K562 (cell line): Measurements from ENCODE around the gene APOBEC3A. TPM values are rescaled to one million over a fixed set of nuclear protein-coding genes. Genes with fewer than 3 reads are reported as not detected.
A peak's percentile ranks its signal among the peaks of the same experiment; 100 is the strongest.
"Not testable (repeated sequence)": the region's sequence is repeated elsewhere in the genome, so short reads cannot be mapped to it uniquely, and the experiment has no call there.

Source experiments
- ATAC-seq: fragments of 200-7000 bp; cut with Tn5 transposase; 3 replicates; pipeline ENCODE4 v1.9.1; 2020; ENCODE audit warnings: moderate library complexity
- BruUV-seq: library from RNA; stranded (reverse); fragments of 400-500 nt; replicated peaks from 2 replicates; lab custom pipeline; 2021; lab: Mats Ljungman, UMichigan
- CTCF ChIA-PET: fragments of 300-600 bp; formaldehyde crosslinking; extraction: SDS; loops from one replicate; lab custom pipeline; 2021; ENCODE audit warnings: low intra/inter-chr PET ratio; lab: Yijun Ruan, JAX
- POLR2A ChIA-PET: fragments of 300-600, 350-650 bp; sonication (Branson Sonifier 250); formaldehyde crosslinking; extraction: SDS; loops from one replicate; lab custom pipeline; 2021; ENCODE audit warnings: antibody characterized with exemption, inconsistent platforms; lab: Yijun Ruan, JAX
- DNase-seq, 4 experiments: peaks; one replicate each; pipeline versions ENCODE4 v3.0.0 to v3.0.0-alpha.2; 2011 to 2018; ENCODE audit warnings: low spot score in 3 of 4, mixed read lengths in 3 of 4; ENCODE audit errors: extremely low read depth in 1 of 4
- FAIRE-seq: peaks from 2 replicates; lab custom pipeline; 2011; peaks lifted over from hg19 to GRCh38; lab: Jason Lieb, UNC
- H2AFZ ChIP-seq: 2 replicates; pipeline ENCODE4 v1.6.0; 2011; ENCODE audit warnings: low read depth, low read length, control low read depth, inconsistent platforms
- H3K27ac ChIP-seq: fragments of 200-600 bp; 3 replicates; pipeline ENCODE4 v1.8.0; 2011; ENCODE audit warnings: low read depth, mild to moderate bottlenecking, control low read depth, inconsistent platforms, low read length, moderate library complexity, mixed read lengths; ENCODE audit errors: extremely low read depth
- H3K27me3 ChIP-seq, 2 experiments: fragments of 300-600 bp in 1 of 2; 2 replicates in 1 of 2; 3 replicates in 1 of 2; pipeline versions ENCODE4 v1.6.0 to v1.8.0; 2011; ENCODE audit warnings: inconsistent platforms in 2 of 2, low read length in 2 of 2, mild to moderate bottlenecking in 1 of 2, mixed read lengths in 1 of 2, moderate library complexity in 1 of 2; ENCODE audit not compliant: control insufficient read depth in 2 of 2, insufficient read depth in 2 of 2
- H3K36me3 ChIP-seq: fragments of 300-600 bp; 3 replicates; pipeline ENCODE4 v1.8.0; 2011; ENCODE audit warnings: mild to moderate bottlenecking, low read length, inconsistent platforms; ENCODE audit not compliant: control insufficient read depth, insufficient read depth
- H3K4me1 ChIP-seq, 2 experiments: fragments of 200-600 bp in 1 of 2; replicated peaks in 1 of 2; 2 replicates in 1 of 2; 3 replicates in 1 of 2; pipeline versions ENCODE4 v1.5.1 to v1.8.0; 2011; ENCODE audit warnings: inconsistent platforms in 2 of 2, low read length in 2 of 2, mild to moderate bottlenecking in 1 of 2, mixed read lengths in 1 of 2, moderate library complexity in 1 of 2; ENCODE audit not compliant: control insufficient read depth in 2 of 2, insufficient read depth in 2 of 2
- H3K4me2 ChIP-seq: 2 replicates; pipeline ENCODE4 v1.6.1; 2011; ENCODE audit warnings: low read length, control low read depth, inconsistent platforms, mixed read lengths; ENCODE audit not compliant: insufficient read depth
- H3K4me3 ChIP-seq: fragments of 200-600 bp; sonication (generic), shearing (Covaris generic); 2 replicates; pipeline ENCODE4 v1.5.1; 2016; ENCODE audit warnings: control low read depth, inconsistent platforms
- H3K79me2 ChIP-seq: fragments of 200-600 bp; 3 replicates; pipeline ENCODE4 v1.8.0; 2011; ENCODE audit warnings: low read length, inconsistent platforms; ENCODE audit not compliant: control insufficient read depth, insufficient read depth
- H3K9ac ChIP-seq, 2 experiments: 2 replicates each; pipeline versions ENCODE4 v1.6.0 to v1.6.1; 2011; ENCODE audit warnings: low read depth in 2 of 2, low read length in 2 of 2, control low read depth in 1 of 2, inconsistent platforms in 1 of 2, mild to moderate bottlenecking in 1 of 2, mixed read lengths in 1 of 2; ENCODE audit not compliant: insufficient read depth in 1 of 2
- H3K9me1 ChIP-seq: one replicate; pipeline ENCODE4 v1.6.0; 2011; ENCODE audit warnings: inconsistent platforms, mild to moderate bottlenecking, low read length, moderate library complexity; ENCODE audit not compliant: control insufficient read depth, insufficient read depth
- H3K9me3 ChIP-seq: replicated peaks from 2 replicates; pipeline ENCODE4 v1.5.1; 2011; ENCODE audit warnings: low read depth, low read length, inconsistent platforms; ENCODE audit not compliant: control insufficient read depth, insufficient read depth
- H4K20me1 ChIP-seq: replicated peaks from 2 replicates; pipeline ENCODE4 v1.6.1; 2011; ENCODE audit warnings: low read length, inconsistent platforms, mixed read lengths; ENCODE audit not compliant: control insufficient read depth, insufficient read depth
- CHCHD3 ChIP-seq: fragments of 250-450 bp; sonication (Bioruptor Pico); IDR thresholded peaks from 2 replicates; pipeline ENCODE4 v2.1.2; 2022; ENCODE audit warnings: mild to moderate bottlenecking
- IFI16 ChIP-seq: fragments of 250-450 bp; sonication (Bioruptor Pico); IDR thresholded peaks from 2 replicates; pipeline ENCODE4 v2.1.2; 2022; ENCODE audit warnings: mild to moderate bottlenecking, inconsistent platforms
- MTA2 ChIP-seq: fragments of 450-650 bp; IDR thresholded peaks from 2 replicates; pipeline ENCODE4 v1.6.1; 2016; ENCODE audit warnings: low read depth
- TSC22D4 ChIP-seq: fragments of 450-650 bp; IDR thresholded peaks from 2 replicates; pipeline ENCODE4 v1.6.1; 2016; ENCODE audit warnings: missing genetic modification characterization, missing biosample characterization, control low read depth
- ZBTB34 ChIP-seq: fragments of 250-450 bp; sonication (Bioruptor Pico); IDR thresholded peaks from 2 replicates; pipeline ENCODE4 v1.8.0; 2021; ENCODE audit warnings: mild to moderate bottlenecking, moderate library complexity
- ZNF184 ChIP-seq: sonication (generic); formaldehyde crosslinking; IDR thresholded peaks from 2 replicates; pipeline ENCODE4 v1.5.0; 2020; ENCODE audit warnings: missing genetic modification reagents
- ZNF224 ChIP-seq: sonication (generic); formaldehyde crosslinking; IDR thresholded peaks from 2 replicates; pipeline ENCODE4 v1.8.0; 2022; ENCODE audit warnings: mild to moderate bottlenecking, missing genetic modification reagents
- WGBS: fragments of 100-300 bp; shearing (Covaris generic); methylation state at CpG from one replicate; pipeline ENCODE4 v1.1.6; 2016; ENCODE audit warnings: low coverage, mixed read lengths; ENCODE audit not compliant: insufficient coverage; ENCODE audit errors: missing lambda C conversion rate; 5-methylcytosine and 5-hydroxymethylcytosine counted together
- in situ Hi-C: fragments of 300-500 bp; cut with MboI; formaldehyde crosslinking; loops from 4 replicates; pipeline ENCODE4 v1.15.0; 2018; ENCODE audit warnings: inconsistent platforms, mixed read lengths
- intact Hi-C: fragments of 100-400 bp; cut with micrococcal nuclease; formaldehyde crosslinking; loops from 2 replicates; pipeline ENCODE4 v1.14.2; 2022
- polyA plus RNA-seq, 8 experiments: library from polyadenylated mRNA; depleted of rRNA in 4 of 8; stranded (reverse) in 5 of 8; unstranded in 3 of 8; fragments of >200 nt; fragmentation: Nextera tagmentation in 2 of 8; fragmentation: Illumina TruSeq in 1 of 8; extraction: Ambion mirVana in 2 of 8; extraction: Trizol in 1 of 8; gene quantifications; 2 replicates each; pipeline versions ENCODE4 v1.2.1 to v1.2.3, GENCODE V29; 2011 to 2014; ENCODE audit warnings: inconsistent platforms in 1 of 8, missing spikeins in 1 of 8
- total RNA-seq, 7 experiments: library from RNA; depleted of rRNA in 6 of 7; stranded (reverse); fragments of >200 nt in 6 of 7; fragmentation: Illumina TruSeq in 2 of 7; extraction: Trizol in 2 of 7; gene quantifications; 2 replicates each; pipeline versions ENCODE4 v1.2.1 to v1.2.3, GENCODE V29; 2011 to 2021; ENCODE audit warnings: low replicate concordance in 1 of 7

APOBEC3A gene
- total and polyA plus RNA-seq, 9 of the 15 experiments (the other 6 are each of a cell fraction or from before 2014, with no cell fraction given) = 0.04 TPM; not detected in 8

GRCh38 chr22:38989466-38989865, 32.1 kb downstream of the APOBEC3A start:
- no peak overlapping the region for H3K27ac ChIP-seq
- no peak overlapping the region for H2AFZ ChIP-seq
- WGBS = 79% methylated on average over 5 of the region's 6 CpGs
- ATAC-seq (no peak), FAIRE-seq (no peak), DNase-seq (no peak)
- no peaks in the 10 kb centered on the region for H3K9me3 ChIP-seq
- no peaks in the 10 kb centered on the region for H3K27me3 ChIP-seq
- 0 out of 3 replicates have a peak, but pooled peaks cover 3% of the 10 kb centered on the region for H3K36me3 ChIP-seq
- no peak overlapping the region for H3K9ac ChIP-seq
- no TSS peak for BruUV-seq
- H4K20me1 ChIP-seq = no peaks in the 10 kb centered on the region
- CTCF ChIA-PET = no interaction called here
- no peak for TF ChIP-seq ZNF224 (CRISPR knock-in tag)
- no peak for TF ChIP-seq IFI16 (CRISPR knock-in tag)
- TF ChIP-seq MTA2 = no peak
- TF ChIP-seq ZBTB34 = no peak
- no peak for TF ChIP-seq CHCHD3
- TF ChIP-seq TSC22D4 (tag) = no peak
- no peak for TF ChIP-seq ZNF184 (CRISPR knock-in tag)
- no peak overlapping the region for H3K4me2 ChIP-seq
- no peaks in the 10 kb centered on the region for H3K79me2 ChIP-seq
- intact Hi-C loops = no loop called here
- POLR2A ChIA-PET = no interaction called here
- no peaks in the 10 kb centered on the region for H3K9me1 ChIP-seq
- peaks cover 0 to 9% of the 10 kb centered on the region in 2 experiments; a peak in 2 of 5 replicates for H3K4me1 ChIP-seq
- in situ Hi-C loops = no loop called here
- no peak overlapping the region for H3K4me3 ChIP-seq

GRCh38 chr22:38992871-38993371, 35.5 kb downstream of the APOBEC3A start:
- H4K20me1 ChIP-seq, H3K9ac ChIP-seq, H3K36me3 ChIP-seq, DNase-seq, FAIRE-seq, intact Hi-C loops, H3K9me1 ChIP-seq, H3K4me2 ChIP-seq, H3K27ac ChIP-seq, H3K27me3 ChIP-seq, H3K4me1 ChIP-seq, H3K9me3 ChIP-seq, H2AFZ ChIP-seq, H3K4me3 ChIP-seq, in situ Hi-C loops, CTCF ChIA-PET, BruUV-seq, H3K79me2 ChIP-seq: not testable (repeated sequence)
- ATAC-seq = peak; percentile 91
- POLR2A ChIA-PET = interaction anchor here (1.3 kb wide), 1 partner anchor 10 kb away, joined by 5 read pairs; no protein-coding TSS in a partner anchor
- WGBS = 15% methylated on average over 4 of the region's 12 CpGs
